ENCODE results near the gene LIMS2. TPM values are rescaled to one million over a fixed set of nuclear protein-coding genes. Genes with fewer than 3 reads are reported as not detected.

The LIMS2 gene
- polyA plus RNA-seq, 2 of the 4 experiments (the other 2 are of a cell fraction) = 1.2 to 6.1 TPM

DNA sequence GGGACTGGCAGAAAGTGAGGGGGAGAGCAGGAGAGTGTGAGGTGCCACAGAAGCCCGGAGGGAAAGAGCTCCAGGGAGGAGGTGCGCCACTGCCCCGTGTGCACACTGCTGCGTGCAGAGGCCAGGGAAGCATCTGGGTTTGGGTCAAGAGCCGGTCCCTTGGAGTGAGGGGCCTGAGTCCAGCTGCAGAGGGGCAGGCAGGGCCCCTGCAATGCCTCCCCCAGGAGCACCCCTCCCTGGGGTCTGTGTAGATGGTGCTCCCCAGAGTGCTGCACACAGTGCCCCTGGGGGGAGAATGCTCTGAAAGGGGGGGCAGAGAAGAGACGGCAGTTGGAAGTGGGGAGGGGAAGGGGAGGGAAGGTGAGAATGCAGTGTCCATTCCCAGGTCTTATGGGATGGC, 3.7 kb upstream of the LIMS2 start (continued):
- TF ChIP-seq, protein P1, sequence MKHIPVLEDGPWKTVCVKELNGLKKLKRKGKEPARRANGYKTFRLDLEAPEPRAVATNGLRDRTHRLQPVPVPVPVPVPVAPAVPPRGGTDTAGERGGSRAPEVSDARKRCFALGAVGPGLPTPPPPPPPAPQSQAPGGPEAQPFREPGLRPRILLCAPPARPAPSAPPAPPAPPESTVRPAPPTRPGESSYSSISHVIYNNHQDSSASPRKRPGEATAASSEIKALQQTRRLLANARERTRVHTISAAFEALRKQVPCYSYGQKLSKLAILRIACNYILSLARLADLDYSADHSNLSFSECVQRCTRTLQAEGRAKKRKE (CRISPR knock-in tag; IDR thresholded peaks at IDR 0.05; ENCODE audit: low read depth) = no peak
- TF ChIP-seq EP300 (IDR thresholded peaks at IDR 0.05) = no peak
- TF ChIP-seq, protein P2, sequence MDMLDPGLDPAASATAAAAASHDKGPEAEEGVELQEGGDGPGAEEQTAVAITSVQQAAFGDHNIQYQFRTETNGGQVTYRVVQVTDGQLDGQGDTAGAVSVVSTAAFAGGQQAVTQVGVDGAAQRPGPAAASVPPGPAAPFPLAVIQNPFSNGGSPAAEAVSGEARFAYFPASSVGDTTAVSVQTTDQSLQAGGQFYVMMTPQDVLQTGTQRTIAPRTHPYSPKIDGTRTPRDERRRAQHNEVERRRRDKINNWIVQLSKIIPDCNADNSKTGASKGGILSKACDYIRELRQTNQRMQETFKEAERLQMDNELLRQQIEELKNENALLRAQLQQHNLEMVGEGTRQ (IDR thresholded peaks at IDR 0.05) = no peak

DNA sequence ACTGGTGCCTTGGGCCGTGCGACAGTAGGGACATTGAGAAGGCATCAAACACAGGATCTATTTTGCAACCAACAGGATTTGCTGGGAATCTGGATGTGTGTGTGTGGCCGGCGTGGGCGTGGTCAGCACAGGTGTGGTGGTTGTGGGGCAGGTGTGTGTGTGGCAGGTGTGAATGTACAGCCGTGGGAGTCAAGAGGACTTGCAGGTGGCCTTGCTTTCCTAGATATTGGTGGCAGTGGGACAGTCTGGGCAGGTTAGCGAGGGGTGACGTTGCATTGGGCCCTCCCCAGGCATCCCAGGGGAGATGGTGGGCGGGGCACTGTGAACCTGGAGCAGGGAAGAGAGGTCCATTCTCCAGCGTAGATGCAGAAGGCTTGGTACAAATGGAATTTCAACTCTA, 3.2 kb upstream of the LIMS2 start:
- DNase-seq (ENCODE audit: low read depth in 1 of 2, low spot score in 1 of 2) (no peak), FAIRE-seq (no peak), ATAC-seq (no peak)
- POLR2A ChIA-PET = no interaction called here
- H3K9me3 ChIP-seq = no peaks in the 10 kb centered on the region
- no peak overlapping the region for H3K4me3 ChIP-seq
- no peak overlapping the region for H3K4me2 ChIP-seq
- no peak overlapping the region for H3K27ac ChIP-seq
- WGBS (ENCODE audit: missing lambda C conversion rate) = 66% methylated on average over 10 of the region's 10 CpGs
- TF ChIP-seq RARB (CRISPR knock-in tag; IDR thresholded peaks at IDR 0.05) (no peak), NFE2L2 (conservative IDR thresholded peaks at IDR 0.05; ENCODE audit: low read length) (no peak), NPAS2 (CRISPR knock-in tag; IDR thresholded peaks at IDR 0.05; ENCODE audit: borderline replicate concordance) (no peak), RAD21 (conservative IDR thresholded peaks at IDR 0.05 in 1 of 2, IDR thresholded peaks at IDR 0.05 in 1 of 2) (no peak), MYC (IDR thresholded peaks at IDR 0.05; ENCODE audit: borderline replicate concordance, low read length) (no peak), FOSL2 (IDR thresholded peaks at IDR 0.05) (no peak), FOSL2 (CRISPR knock-in tag; IDR thresholded peaks at IDR 0.05) (no peak), RNF2 (IDR thresholded peaks at IDR 0.05; ENCODE audit: borderline replicate concordance, low read depth) (no peak), POLR2AphosphoS2 (conservative IDR thresholded peaks at IDR 0.05; ENCODE audit: low read length) (no peak), CBX2 (IDR thresholded peaks at IDR 0.05; ENCODE audit: borderline replicate concordance, low read depth) (no peak), JUN (IDR thresholded peaks at IDR 0.05) (no peak), EP300 (IDR thresholded peaks at IDR 0.05) (no peak), MAFK (IDR thresholded peaks at IDR 0.05; ENCODE audit: partially characterized antibody) (no peak), POLR2A (IDR thresholded peaks at IDR 0.05; ENCODE audit: low read length) (no peak), SREBF2 (IDR thresholded peaks at IDR 0.05) (no peak), HOXB13 (CRISPR knock-in tag; IDR thresholded peaks at IDR 0.05; ENCODE audit: low read depth) (no peak)
- TF ChIP-seq, protein P3, sequence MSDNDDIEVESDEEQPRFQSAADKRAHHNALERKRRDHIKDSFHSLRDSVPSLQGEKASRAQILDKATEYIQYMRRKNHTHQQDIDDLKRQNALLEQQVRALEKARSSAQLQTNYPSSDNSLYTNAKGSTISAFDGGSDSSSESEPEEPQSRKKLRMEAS (IDR thresholded peaks at IDR 0.05) = no peak
- TF ChIP-seq, protein P2 (IDR thresholded peaks at IDR 0.05) = no peak
- TF ChIP-seq, protein P4, sequence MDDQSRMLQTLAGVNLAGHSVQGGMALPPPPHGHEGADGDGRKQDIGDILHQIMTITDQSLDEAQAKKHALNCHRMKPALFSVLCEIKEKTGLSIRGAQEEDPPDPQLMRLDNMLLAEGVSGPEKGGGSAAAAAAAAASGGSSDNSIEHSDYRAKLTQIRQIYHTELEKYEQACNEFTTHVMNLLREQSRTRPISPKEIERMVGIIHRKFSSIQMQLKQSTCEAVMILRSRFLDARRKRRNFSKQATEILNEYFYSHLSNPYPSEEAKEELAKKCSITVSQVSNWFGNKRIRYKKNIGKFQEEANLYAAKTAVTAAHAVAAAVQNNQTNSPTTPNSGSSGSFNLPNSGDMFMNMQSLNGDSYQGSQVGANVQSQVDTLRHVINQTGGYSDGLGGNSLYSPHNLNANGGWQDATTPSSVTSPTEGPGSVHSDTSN (IDR thresholded peaks at IDR 0.05) = no peak
- TF ChIP-seq, protein P5, sequence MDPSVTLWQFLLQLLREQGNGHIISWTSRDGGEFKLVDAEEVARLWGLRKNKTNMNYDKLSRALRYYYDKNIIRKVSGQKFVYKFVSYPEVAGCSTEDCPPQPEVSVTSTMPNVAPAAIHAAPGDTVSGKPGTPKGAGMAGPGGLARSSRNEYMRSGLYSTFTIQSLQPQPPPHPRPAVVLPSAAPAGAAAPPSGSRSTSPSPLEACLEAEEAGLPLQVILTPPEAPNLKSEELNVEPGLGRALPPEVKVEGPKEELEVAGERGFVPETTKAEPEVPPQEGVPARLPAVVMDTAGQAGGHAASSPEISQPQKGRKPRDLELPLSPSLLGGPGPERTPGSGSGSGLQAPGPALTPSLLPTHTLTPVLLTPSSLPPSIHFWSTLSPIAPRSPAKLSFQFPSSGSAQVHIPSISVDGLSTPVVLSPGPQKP (IDR thresholded peaks at IDR 0.05; ENCODE audit: low read depth, low read length) = no peak
- TF ChIP-seq, protein P6, sequence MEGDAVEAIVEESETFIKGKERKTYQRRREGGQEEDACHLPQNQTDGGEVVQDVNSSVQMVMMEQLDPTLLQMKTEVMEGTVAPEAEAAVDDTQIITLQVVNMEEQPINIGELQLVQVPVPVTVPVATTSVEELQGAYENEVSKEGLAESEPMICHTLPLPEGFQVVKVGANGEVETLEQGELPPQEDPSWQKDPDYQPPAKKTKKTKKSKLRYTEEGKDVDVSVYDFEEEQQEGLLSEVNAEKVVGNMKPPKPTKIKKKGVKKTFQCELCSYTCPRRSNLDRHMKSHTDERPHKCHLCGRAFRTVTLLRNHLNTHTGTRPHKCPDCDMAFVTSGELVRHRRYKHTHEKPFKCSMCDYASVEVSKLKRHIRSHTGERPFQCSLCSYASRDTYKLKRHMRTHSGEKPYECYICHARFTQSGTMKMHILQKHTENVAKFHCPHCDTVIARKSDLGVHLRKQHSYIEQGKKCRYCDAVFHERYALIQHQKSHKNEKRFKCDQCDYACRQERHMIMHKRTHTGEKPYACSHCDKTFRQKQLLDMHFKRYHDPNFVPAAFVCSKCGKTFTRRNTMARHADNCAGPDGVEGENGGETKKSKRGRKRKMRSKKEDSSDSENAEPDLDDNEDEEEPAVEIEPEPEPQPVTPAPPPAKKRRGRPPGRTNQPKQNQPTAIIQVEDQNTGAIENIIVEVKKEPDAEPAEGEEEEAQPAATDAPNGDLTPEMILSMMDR (IDR thresholded peaks at IDR 0.05) = no peak
- CTCF ChIA-PET = no interaction called here
- peaks cover 11% of the 10 kb centered on the region for H3K4me1 ChIP-seq
